ENCODE measurements around the gene DRP2. TPM values are rescaled to one million over a fixed set of nuclear protein-coding genes. Genes with fewer than 3 reads are reported as not detected.
"Not testable (repeated sequence)": the region's sequence is repeated elsewhere in the genome, so short reads cannot be mapped to it uniquely, and the experiment has no call there.

The DRP2 gene
- total RNA-seq, 1 donor from 2014 or later = 0.05 TPM

DNA sequence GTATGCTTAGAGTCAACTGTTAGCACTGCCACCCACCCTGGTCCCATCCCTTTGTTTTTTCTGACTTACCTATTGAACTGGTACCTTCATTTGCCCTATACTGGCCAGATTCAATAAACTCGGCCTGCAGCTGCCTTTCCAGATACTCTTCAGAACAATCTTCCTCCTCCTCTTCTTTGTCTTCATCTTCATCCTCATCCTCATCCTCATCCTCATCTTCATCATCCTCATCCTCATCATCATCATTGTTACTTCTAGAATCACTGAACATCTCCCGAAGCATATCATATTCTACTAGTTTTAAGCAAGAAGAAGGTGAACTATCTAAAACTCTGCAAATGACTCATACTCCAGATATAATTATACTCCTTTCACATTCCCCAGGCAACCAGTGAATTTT, 56.7 kb downstream of the DRP2 start:
- Mint-ChIP-seq H3K27me3 (ENCODE audit: unreplicated experiment) (no peaks in the 10 kb centered on the region), H3K4me1 (ENCODE audit: unreplicated experiment) (no peaks in the 10 kb centered on the region), H3K4me3 (ENCODE audit: unreplicated experiment) (no peak overlapping the region), H3K9me3 (ENCODE audit: unreplicated experiment) (peaks cover 4% of the 10 kb centered on the region), H3K36me3 (ENCODE audit: unreplicated experiment) (no peaks in the 10 kb centered on the region), H3K27ac (ENCODE audit: unreplicated experiment) (no peak overlapping the region)
- TF ChIP-seq CTCF (IDR thresholded peaks at IDR 0.05) = no peak
- DNase-seq (ENCODE audit: extremely low spot score, unreplicated experiment) = no peak

DNA sequence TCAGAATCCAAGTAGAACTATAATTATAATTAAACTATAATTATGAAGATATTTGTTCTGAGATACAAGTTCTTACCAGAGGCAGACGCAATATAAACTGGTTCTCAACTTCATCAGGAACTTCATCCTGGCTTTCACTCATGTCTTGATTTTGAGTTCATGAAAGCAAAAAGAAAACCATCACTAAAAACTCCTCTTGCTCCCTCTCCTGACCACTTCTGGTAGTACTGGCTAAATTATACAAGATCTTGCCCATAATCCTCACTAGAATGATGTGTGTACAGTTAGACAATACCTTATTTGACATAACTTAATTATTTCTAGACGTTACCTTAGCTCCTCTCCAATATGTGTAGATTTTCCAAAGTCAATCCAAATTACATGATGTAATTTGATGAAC, 67.8 kb downstream of the DRP2 start:
- peak; percentile 64 for TF ChIP-seq CTCF (IDR thresholded peaks at IDR 0.05)
- Mint-ChIP-seq H3K4me3 (ENCODE audit: unreplicated experiment) (no peak overlapping the region), H3K27ac (ENCODE audit: unreplicated experiment) (no peak overlapping the region), H3K4me1 (ENCODE audit: unreplicated experiment) (no peaks in the 10 kb centered on the region), H3K36me3 (ENCODE audit: unreplicated experiment) (no peaks in the 10 kb centered on the region), H3K9me3 (ENCODE audit: unreplicated experiment) (no peaks in the 10 kb centered on the region), H3K27me3 (ENCODE audit: unreplicated experiment) (no peaks in the 10 kb centered on the region)
- DNase-seq (ENCODE audit: extremely low spot score, unreplicated experiment) = no peak

DNA sequence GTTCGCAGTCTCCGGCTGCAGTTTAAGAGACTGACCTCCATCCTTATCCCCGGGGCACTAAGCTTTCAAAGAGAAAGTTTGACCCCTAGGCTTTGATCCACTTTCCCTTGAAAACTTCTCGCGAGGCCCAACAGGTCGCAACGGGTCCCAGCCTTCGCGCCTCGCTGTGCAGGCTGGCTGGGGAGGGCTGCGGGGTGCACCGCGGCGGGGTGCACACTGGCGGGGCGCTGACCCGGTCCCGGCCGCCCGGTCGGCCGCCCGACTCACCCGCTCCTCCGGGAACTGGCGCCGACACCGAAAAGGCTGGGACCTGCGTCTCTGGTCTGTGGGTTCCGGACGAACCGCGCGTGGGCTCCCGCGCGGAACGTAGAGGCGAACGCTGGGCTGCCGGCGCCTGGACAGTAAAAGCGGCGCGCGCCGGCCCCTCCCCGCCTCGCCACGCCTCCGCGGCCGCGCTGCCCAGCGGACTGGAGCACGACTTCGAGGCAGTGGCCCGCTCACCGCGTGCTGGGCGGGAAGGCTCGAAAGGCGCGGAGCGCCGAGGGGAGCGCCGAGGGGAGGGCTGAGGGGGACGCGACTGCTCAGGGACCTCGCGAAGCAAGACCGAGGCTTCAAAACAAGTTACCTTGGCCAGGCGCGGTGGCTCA, 71.5 kb downstream of the DRP2 start, which contains the start of gene TAF7L:
TSS of gene TAF7L (minus strand) at position 378 of the 647 bp plus-strand sequence. CDS start 3,791 bp downstream, outside the sequence.
- H3K4me3 Mint-ChIP-seq (ENCODE audit: unreplicated experiment) = no peak within 1 kb of the TSS
- H3K36me3 Mint-ChIP-seq (ENCODE audit: unreplicated experiment) = no peaks in the 10 kb centered on the region
- no peak for DNase-seq (ENCODE audit: extremely low spot score, unreplicated experiment)
- no peaks in the 10 kb centered on the region for H3K27me3 Mint-ChIP-seq (ENCODE audit: unreplicated experiment)
- no peaks in the 10 kb centered on the region for H3K4me1 Mint-ChIP-seq (ENCODE audit: unreplicated experiment)
- no peak for TF ChIP-seq CTCF (IDR thresholded peaks at IDR 0.05)
- no peaks in the 10 kb centered on the region for H3K9me3 Mint-ChIP-seq (ENCODE audit: unreplicated experiment)
- no peak within 1 kb of the TSS for H3K27ac Mint-ChIP-seq (ENCODE audit: unreplicated experiment)

DNA sequence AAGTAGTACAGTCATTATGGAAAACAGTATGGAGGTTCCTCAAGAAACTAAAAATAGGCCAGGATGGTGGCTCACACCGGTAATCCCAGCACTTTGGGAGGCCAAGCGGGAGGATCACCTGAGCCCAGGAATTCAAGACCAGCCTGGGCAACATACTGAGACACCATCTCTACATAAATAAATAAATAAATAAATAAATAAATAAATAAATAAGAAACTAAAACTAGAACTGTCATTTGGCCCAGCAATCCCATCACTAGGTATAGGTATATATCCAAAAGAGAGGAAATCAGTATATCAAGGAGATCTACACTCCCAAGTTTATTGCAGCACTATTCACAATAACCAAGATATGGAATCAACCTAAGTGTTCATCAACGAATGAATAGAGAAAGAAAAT, 76.0 kb downstream of the DRP2 start:
- not testable (repeated sequence) for H3K4me1 Mint-ChIP-seq (ENCODE audit: unreplicated experiment); H3K27ac Mint-ChIP-seq (ENCODE audit: unreplicated experiment); H3K4me3 Mint-ChIP-seq (ENCODE audit: unreplicated experiment); DNase-seq (ENCODE audit: extremely low spot score, unreplicated experiment); H3K27me3 Mint-ChIP-seq (ENCODE audit: unreplicated experiment); H3K9me3 Mint-ChIP-seq (ENCODE audit: unreplicated experiment); H3K36me3 Mint-ChIP-seq (ENCODE audit: unreplicated experiment)

DNA sequence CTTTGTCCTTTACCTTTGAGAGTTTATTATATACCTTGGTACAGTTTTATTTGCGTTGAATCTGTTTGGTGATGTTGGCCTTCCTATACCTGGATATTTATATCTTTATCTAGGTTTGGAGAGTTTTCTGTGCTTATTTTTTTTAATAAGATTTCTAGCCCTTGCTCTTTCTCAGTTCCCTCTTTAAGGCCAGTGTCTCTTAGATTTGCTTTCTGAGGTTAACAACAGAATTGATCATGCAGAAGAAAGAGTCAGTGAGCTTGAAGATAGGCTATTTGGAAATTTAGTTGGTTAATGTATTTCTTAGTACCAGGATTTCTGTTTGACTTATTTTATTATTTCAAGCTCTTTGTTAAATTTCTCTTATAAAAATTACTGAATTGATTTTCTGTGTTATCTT, 84.2 kb downstream of the DRP2 start:
- Mint-ChIP-seq H3K27me3 (ENCODE audit: unreplicated experiment) (no peaks in the 10 kb centered on the region), H3K4me3 (ENCODE audit: unreplicated experiment) (no peak overlapping the region), H3K4me1 (ENCODE audit: unreplicated experiment) (no peaks in the 10 kb centered on the region), H3K9me3 (ENCODE audit: unreplicated experiment) (no peaks in the 10 kb centered on the region), H3K27ac (ENCODE audit: unreplicated experiment) (no peak overlapping the region), H3K36me3 (ENCODE audit: unreplicated experiment) (no peaks in the 10 kb centered on the region)
- DNase-seq (ENCODE audit: extremely low spot score, unreplicated experiment) = no peak
- no peak for TF ChIP-seq CTCF (IDR thresholded peaks at IDR 0.05)

Other genes starting within 250 kb of the DRP2 start
- 11.0 and 12.5 TPM in 2 replicates for gene TRMT2B, start 167.7 kb upstream of the DRP2 start, total RNA-seq
- gene TMEM35A, start 140.9 kb upstream of the DRP2 start, total RNA-seq = 1.8 and 2.2 TPM in 2 replicates
- 3.1 and 5.5 TPM in 2 replicates for gene CENPI, start 121.6 kb upstream of the DRP2 start, total RNA-seq
- 0.24 TPM in 1 of 2 replicates, not detected in the other for gene TAF7L, start 71.5 kb downstream of the DRP2 start, total RNA-seq
- 10.3 and 14.6 TPM in 2 replicates for gene TIMM8A, start 129.0 kb downstream of the DRP2 start, total RNA-seq
- gene BTK, start 166.4 kb downstream of the DRP2 start, total RNA-seq = not detected in 2 replicates
- 242 and 266 TPM in 2 replicates for gene RPL36A, start 171.2 kb downstream of the DRP2 start, total RNA-seq
- gene GLA, start 188.1 kb downstream of the DRP2 start, total RNA-seq = 26.4 and 28.1 TPM in 2 replicates
- 67.7 and 70.3 TPM in 2 replicates for gene HNRNPH2, start 188.4 kb downstream of the DRP2 start, total RNA-seq